Testis (tissue), 2 donors: ENCODE data around the gene SEC14L3.

Experiments used
- POLR2A ChIP-seq: fragments of 450-650 bp; IDR thresholded peaks from one replicate; pipeline ENCODE4 v1.6.1; 2017; ENCODE audit warnings: antibody characterized with exemption, mild to moderate bottlenecking, moderate library complexity
- TF ChIP-seq, protein P1 (sequence below), 3 experiments: fragments of 450-650 bp in 2 of 3; fragments of 200-600 bp in 1 of 3; sonication (generic) in 1 of 3; IDR thresholded peaks; one replicate each; pipeline ENCODE4 v1.5.1; 2016 to 2019; ENCODE audit warnings: antibody characterized with exemption in 3 of 3, mild to moderate bottlenecking in 2 of 3, moderate library complexity in 1 of 3

DNA sequence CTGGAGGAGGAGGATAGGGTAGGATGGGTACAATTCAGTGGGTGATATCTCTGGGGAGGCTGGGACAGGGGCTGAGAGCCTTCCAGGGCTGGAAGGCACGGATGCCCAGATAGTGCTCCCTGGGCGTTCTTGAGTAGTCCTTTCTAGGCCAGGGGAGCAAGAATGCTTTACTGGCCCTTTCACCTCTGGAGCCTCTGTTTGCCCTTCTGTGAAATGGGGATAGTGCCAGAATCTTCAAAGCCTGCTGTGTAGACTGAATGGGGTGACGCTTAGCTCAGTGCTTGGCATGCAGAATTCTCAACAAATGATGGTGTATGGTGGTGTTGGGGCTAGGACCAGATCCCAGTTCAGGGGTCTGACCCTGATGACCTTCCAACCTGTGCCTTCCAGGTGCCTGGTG, 38.6 kb downstream of the SEC14L3 start:
- TF ChIP-seq, protein P1, sequence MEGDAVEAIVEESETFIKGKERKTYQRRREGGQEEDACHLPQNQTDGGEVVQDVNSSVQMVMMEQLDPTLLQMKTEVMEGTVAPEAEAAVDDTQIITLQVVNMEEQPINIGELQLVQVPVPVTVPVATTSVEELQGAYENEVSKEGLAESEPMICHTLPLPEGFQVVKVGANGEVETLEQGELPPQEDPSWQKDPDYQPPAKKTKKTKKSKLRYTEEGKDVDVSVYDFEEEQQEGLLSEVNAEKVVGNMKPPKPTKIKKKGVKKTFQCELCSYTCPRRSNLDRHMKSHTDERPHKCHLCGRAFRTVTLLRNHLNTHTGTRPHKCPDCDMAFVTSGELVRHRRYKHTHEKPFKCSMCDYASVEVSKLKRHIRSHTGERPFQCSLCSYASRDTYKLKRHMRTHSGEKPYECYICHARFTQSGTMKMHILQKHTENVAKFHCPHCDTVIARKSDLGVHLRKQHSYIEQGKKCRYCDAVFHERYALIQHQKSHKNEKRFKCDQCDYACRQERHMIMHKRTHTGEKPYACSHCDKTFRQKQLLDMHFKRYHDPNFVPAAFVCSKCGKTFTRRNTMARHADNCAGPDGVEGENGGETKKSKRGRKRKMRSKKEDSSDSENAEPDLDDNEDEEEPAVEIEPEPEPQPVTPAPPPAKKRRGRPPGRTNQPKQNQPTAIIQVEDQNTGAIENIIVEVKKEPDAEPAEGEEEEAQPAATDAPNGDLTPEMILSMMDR (IDR thresholded peaks at IDR 0.05), result no peak
- no peak for TF ChIP-seq POLR2A
